Liver (tissue), 9 donors: Measurements from ENCODE around the gene TNIP3. TPM values are rescaled to one million over a fixed set of nuclear protein-coding genes. Genes with fewer than 3 reads are reported as not detected.

Source experiments
- DNase-seq: peaks from one replicate; pipeline ENCODE4 v3.0.0-alpha.2; 2017; ENCODE audit warnings: low spot score
- H3K27ac ChIP-seq, 2 donors: one replicate each; pipeline ENCODE4 v1.7.0; 2013; ENCODE audit warnings: inconsistent platforms in 2 of 2, low read length in 2 of 2, control low read depth in 1 of 2, low read depth in 1 of 2, mild to moderate bottlenecking in 1 of 2
- H3K27me3 ChIP-seq, 4 donors: one replicate each; pipeline versions ENCODE4 v1.6.1 to v1.7.0; 2013; ENCODE audit warnings: low read length in 3 of 4, inconsistent platforms in 1 of 4, mild to moderate bottlenecking in 1 of 4, moderate library complexity in 1 of 4; ENCODE audit not compliant: control insufficient read depth in 4 of 4, insufficient read depth in 4 of 4
- H3K36me3 ChIP-seq, 4 donors: one replicate each; pipeline versions ENCODE4 v1.6.1 to v1.7.0; 2013; ENCODE audit warnings: low read length in 3 of 4, mild to moderate bottlenecking in 3 of 4, low read depth in 1 of 4, moderate library complexity in 1 of 4; ENCODE audit not compliant: control insufficient read depth in 4 of 4, insufficient read depth in 3 of 4
- H3K4me1 ChIP-seq, 4 donors: one replicate each; pipeline versions ENCODE4 v1.6.1 to v1.7.0; 2013; ENCODE audit warnings: low read length in 3 of 4, mild to moderate bottlenecking in 3 of 4, moderate library complexity in 1 of 4; ENCODE audit not compliant: control insufficient read depth in 4 of 4, insufficient read depth in 4 of 4
- H3K4me3 ChIP-seq, 3 donors: one replicate each; pipeline versions ENCODE4 v1.6.1 to v1.7.0; 2013; ENCODE audit warnings: low read length in 3 of 3, control low read depth in 1 of 3, low read depth in 1 of 3, mild to moderate bottlenecking in 1 of 3
- H3K9ac ChIP-seq, 2 donors: one replicate each; pipeline ENCODE4 v1.7.0; 2013; ENCODE audit warnings: low read length in 2 of 2, mild to moderate bottlenecking in 2 of 2, moderate library complexity in 2 of 2, control low read depth in 1 of 2, low read depth in 1 of 2
- H3K9me3 ChIP-seq, 4 donors: one replicate each; pipeline versions ENCODE4 v1.6.1 to v1.7.0; 2013; ENCODE audit warnings: low read length in 3 of 4; ENCODE audit not compliant: control insufficient read depth in 4 of 4
- EGR1 ChIP-seq, 2 donors: IDR thresholded peaks; 2 replicates each; pipeline ENCODE4 v1.6.1; 2016 to 2018; ENCODE audit warnings: antibody characterized with exemption in 2 of 2, low read depth in 2 of 2
- FOXA1 ChIP-seq: IDR thresholded peaks from 2 replicates; pipeline ENCODE4 v1.6.1; 2016; ENCODE audit warnings: antibody characterized with exemption
- FOXA2 ChIP-seq: IDR thresholded peaks from 2 replicates; pipeline ENCODE4 v1.6.1; 2016; ENCODE audit warnings: antibody characterized with exemption
- GABPA ChIP-seq, 2 donors: IDR thresholded peaks in 1 of 2; conservative IDR thresholded peaks in 1 of 2; 2 replicates each; pipeline ENCODE4 v1.6.1; 2016; ENCODE audit warnings: antibody characterized with exemption in 2 of 2, mild to moderate bottlenecking in 1 of 2, moderate library complexity in 1 of 2
- HNF4A ChIP-seq, 2 donors: conservative IDR thresholded peaks; 2 replicates each; pipeline ENCODE4 v1.6.1; 2016; ENCODE audit warnings: antibody characterized with exemption in 2 of 2, mild to moderate bottlenecking in 2 of 2
- HNF4G ChIP-seq: IDR thresholded peaks from 2 replicates; pipeline ENCODE4 v1.6.1; 2016; ENCODE audit warnings: antibody characterized with exemption
- JUND ChIP-seq, 2 donors: IDR thresholded peaks; 2 replicates each; pipeline ENCODE4 v1.6.1; 2016; ENCODE audit warnings: antibody characterized with exemption in 2 of 2
- NR2F2 ChIP-seq: IDR thresholded peaks from 2 replicates; pipeline ENCODE4 v1.6.1; 2016; ENCODE audit warnings: antibody characterized with exemption
- RAD21 ChIP-seq, 2 donors: IDR thresholded peaks; 2 replicates each; pipeline ENCODE4 v1.6.1; 2016; ENCODE audit warnings: antibody characterized with exemption in 2 of 2, mild to moderate bottlenecking in 2 of 2
- RXRA ChIP-seq, 2 donors: IDR thresholded peaks; 2 replicates each; pipeline ENCODE4 v1.6.1; 2017 to 2018; ENCODE audit warnings: antibody characterized with exemption in 2 of 2, mild to moderate bottlenecking in 1 of 2
- YY1 ChIP-seq: IDR thresholded peaks from 2 replicates; pipeline ENCODE4 v1.6.1; 2016; ENCODE audit warnings: antibody characterized with exemption, mild to moderate bottlenecking
- WGBS: extraction: QIAGEN DNeasy Blood & Tissue Kit; methylation state at CpG from one replicate; pipeline ENCODE4 v1.1.7; 2013; 5-methylcytosine and 5-hydroxymethylcytosine counted together
- polyA plus RNA-seq, 2 donors: library from polyadenylated mRNA; stranded (reverse) in 1 of 2; unstranded in 1 of 2; fragments of 200-250 nt in 1 of 2; fragments of >200 nt in 1 of 2; fragmentation: Nextera tagmentation in 1 of 2; extraction: Ambion mirVana in 1 of 2; gene quantifications; one replicate each; pipeline versions ENCODE4 v1.2.1 to v1.2.3, GENCODE V29; 2013 to 2015
- total RNA-seq, 2 donors: library from RNA; depleted of rRNA; stranded (reverse); fragments of >200 nt; gene quantifications; one replicate each; pipeline ENCODE4 v1.2.3, GENCODE V29; 2014
- TF ChIP-seq, protein P1 (sequence below): IDR thresholded peaks from 2 replicates; pipeline ENCODE4 v1.6.1; 2016; ENCODE audit warnings: antibody characterized with exemption
- TF ChIP-seq, protein P2 (sequence below): fragments of 150-350 bp; IDR thresholded peaks from 2 replicates; pipeline ENCODE4 v1.5.1; 2017; ENCODE audit warnings: improper control_type of control experiment, low read depth, low read length; ENCODE audit not compliant: missing input control
- TF ChIP-seq, protein P3 (sequence below): IDR thresholded peaks from 2 replicates; pipeline ENCODE4 v1.6.1; 2016; ENCODE audit warnings: antibody characterized with exemption, mild to moderate bottlenecking
- TF ChIP-seq, protein P4 (sequence below): IDR thresholded peaks from 2 replicates; pipeline ENCODE4 v1.6.1; 2016; ENCODE audit warnings: antibody characterized with exemption
- TF ChIP-seq, protein P5 (sequence below): IDR thresholded peaks from 2 replicates; pipeline ENCODE4 v1.6.1; 2016; ENCODE audit warnings: antibody characterized with exemption
- donor health status: healthy.
- donor health status: healthy.
- donor health status: healthy.
- donor health status: healthy.
- donor health status: healthy.

The TNIP3 gene
- total and polyA plus RNA-seq, 4 donors, result 0.02 to 0.25 TPM; not detected in 2

DNA sequence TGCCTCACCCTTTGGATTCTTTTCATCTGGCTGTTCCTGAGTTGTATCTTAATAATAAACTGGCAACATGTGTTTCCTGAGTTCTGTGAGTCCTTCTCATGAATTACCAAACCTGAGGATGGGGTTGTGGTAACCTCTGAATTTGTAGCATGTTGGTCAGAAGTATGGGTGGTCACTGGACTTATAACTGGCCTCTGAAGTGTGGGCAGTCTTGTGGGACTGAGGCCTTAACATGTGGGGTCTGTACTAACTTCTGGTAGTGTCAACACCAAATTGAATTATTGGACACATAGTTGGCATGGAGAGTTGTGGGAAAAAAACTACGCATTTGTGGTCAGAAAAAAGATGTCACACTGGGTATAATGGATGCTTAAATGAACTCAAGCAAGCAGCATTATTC, 45.0 kb upstream of the TNIP3 start:
- no peaks in the 10 kb centered on the region for H3K36me3 ChIP-seq
- DNase-seq, result no peak
- 94% methylated on average over 1 of the region's 1 CpG for WGBS
- TF ChIP-seq GABPA (IDR thresholded peaks at IDR 0.05 in 1 of 2, conservative IDR thresholded peaks at IDR 0.05 in 1 of 2) (no peak), FOXA1 (no peak), FOXA2 (no peak), HNF4G (no peak), EGR1 (IDR thresholded peaks at IDR 0.05; ENCODE audit: low read depth in 2 of 2) (no peak), YY1 (no peak), JUND (IDR thresholded peaks at IDR 0.05) (no peak), HNF4A (conservative IDR thresholded peaks at IDR 0.05) (no peak), NR2F2 (no peak), RAD21 (IDR thresholded peaks at IDR 0.05) (no peak), RXRA (IDR thresholded peaks at IDR 0.05) (no peak)
- TF ChIP-seq, protein P1, sequence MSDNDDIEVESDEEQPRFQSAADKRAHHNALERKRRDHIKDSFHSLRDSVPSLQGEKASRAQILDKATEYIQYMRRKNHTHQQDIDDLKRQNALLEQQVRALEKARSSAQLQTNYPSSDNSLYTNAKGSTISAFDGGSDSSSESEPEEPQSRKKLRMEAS, result no peak
- TF ChIP-seq, protein P2, sequence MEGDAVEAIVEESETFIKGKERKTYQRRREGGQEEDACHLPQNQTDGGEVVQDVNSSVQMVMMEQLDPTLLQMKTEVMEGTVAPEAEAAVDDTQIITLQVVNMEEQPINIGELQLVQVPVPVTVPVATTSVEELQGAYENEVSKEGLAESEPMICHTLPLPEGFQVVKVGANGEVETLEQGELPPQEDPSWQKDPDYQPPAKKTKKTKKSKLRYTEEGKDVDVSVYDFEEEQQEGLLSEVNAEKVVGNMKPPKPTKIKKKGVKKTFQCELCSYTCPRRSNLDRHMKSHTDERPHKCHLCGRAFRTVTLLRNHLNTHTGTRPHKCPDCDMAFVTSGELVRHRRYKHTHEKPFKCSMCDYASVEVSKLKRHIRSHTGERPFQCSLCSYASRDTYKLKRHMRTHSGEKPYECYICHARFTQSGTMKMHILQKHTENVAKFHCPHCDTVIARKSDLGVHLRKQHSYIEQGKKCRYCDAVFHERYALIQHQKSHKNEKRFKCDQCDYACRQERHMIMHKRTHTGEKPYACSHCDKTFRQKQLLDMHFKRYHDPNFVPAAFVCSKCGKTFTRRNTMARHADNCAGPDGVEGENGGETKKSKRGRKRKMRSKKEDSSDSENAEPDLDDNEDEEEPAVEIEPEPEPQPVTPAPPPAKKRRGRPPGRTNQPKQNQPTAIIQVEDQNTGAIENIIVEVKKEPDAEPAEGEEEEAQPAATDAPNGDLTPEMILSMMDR, result no peak
- TF ChIP-seq, protein P3, sequence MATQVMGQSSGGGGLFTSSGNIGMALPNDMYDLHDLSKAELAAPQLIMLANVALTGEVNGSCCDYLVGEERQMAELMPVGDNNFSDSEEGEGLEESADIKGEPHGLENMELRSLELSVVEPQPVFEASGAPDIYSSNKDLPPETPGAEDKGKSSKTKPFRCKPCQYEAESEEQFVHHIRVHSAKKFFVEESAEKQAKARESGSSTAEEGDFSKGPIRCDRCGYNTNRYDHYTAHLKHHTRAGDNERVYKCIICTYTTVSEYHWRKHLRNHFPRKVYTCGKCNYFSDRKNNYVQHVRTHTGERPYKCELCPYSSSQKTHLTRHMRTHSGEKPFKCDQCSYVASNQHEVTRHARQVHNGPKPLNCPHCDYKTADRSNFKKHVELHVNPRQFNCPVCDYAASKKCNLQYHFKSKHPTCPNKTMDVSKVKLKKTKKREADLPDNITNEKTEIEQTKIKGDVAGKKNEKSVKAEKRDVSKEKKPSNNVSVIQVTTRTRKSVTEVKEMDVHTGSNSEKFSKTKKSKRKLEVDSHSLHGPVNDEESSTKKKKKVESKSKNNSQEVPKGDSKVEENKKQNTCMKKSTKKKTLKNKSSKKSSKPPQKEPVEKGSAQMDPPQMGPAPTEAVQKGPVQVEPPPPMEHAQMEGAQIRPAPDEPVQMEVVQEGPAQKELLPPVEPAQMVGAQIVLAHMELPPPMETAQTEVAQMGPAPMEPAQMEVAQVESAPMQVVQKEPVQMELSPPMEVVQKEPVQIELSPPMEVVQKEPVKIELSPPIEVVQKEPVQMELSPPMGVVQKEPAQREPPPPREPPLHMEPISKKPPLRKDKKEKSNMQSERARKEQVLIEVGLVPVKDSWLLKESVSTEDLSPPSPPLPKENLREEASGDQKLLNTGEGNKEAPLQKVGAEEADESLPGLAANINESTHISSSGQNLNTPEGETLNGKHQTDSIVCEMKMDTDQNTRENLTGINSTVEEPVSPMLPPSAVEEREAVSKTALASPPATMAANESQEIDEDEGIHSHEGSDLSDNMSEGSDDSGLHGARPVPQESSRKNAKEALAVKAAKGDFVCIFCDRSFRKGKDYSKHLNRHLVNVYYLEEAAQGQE, result no peak
- TF ChIP-seq, protein P4, sequence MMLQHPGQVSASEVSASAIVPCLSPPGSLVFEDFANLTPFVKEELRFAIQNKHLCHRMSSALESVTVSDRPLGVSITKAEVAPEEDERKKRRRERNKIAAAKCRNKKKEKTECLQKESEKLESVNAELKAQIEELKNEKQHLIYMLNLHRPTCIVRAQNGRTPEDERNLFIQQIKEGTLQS, result no peak
- TF ChIP-seq, protein P5, sequence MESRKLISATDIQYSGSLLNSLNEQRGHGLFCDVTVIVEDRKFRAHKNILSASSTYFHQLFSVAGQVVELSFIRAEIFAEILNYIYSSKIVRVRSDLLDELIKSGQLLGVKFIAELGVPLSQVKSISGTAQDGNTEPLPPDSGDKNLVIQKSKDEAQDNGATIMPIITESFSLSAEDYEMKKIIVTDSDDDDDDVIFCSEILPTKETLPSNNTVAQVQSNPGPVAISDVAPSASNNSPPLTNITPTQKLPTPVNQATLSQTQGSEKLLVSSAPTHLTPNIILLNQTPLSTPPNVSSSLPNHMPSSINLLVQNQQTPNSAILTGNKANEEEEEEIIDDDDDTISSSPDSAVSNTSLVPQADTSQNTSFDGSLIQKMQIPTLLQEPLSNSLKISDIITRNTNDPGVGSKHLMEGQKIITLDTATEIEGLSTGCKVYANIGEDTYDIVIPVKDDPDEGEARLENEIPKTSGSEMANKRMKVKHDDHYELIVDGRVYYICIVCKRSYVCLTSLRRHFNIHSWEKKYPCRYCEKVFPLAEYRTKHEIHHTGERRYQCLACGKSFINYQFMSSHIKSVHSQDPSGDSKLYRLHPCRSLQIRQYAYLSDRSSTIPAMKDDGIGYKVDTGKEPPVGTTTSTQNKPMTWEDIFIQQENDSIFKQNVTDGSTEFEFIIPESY, result no peak
- peaks cover 0 to 2% (median 0%) of the 10 kb centered on the region in 4 donors for H3K27me3 ChIP-seq
- peaks cover 0 to 2% (median 0%) of the 10 kb centered on the region in 4 donors for H3K9me3 ChIP-seq
- no peak overlapping the region for H3K27ac ChIP-seq
- no peak overlapping the region for H3K9ac ChIP-seq
- no peak overlapping the region for H3K4me3 ChIP-seq
- H3K4me1 ChIP-seq, result no peaks in the 10 kb centered on the region
